GM18867 (cell line): ENCODE data around the gene CACNB2.

Experiments used
- ATAC-seq: cut with Tn5 transposase; IDR thresholded peaks from one replicate; pipeline ENCODE4 v1.9.1; 2021; ENCODE audit warnings: mild to moderate bottlenecking, moderate library complexity; ENCODE audit not compliant: unreplicated experiment

The CACNB2 gene

GRCh38 chr10:18278181-18278580, 138.0 kb downstream of the CACNB2 start:
- no peak for ATAC-seq

GRCh38 chr10:18279173-18279572, 138.9 kb downstream of the CACNB2 start:
- no peak for ATAC-seq

GRCh38 chr10:18282094-18282493, 141.9 kb downstream of the CACNB2 start:
- ATAC-seq = no peak

- no peak for ATAC-seq
Measured at GRCh38 chr10:18290651-18291313, 150.6 kb downstream of the CACNB2 start.

GRCh38 chr10:18293536-18294510, 153.6 kb downstream of the CACNB2 start:
- ATAC-seq = no peak

GRCh38 chr10:18294633-18295032, 154.4 kb downstream of the CACNB2 start:
- no peak for ATAC-seq

- ATAC-seq = no peak
Measured at GRCh38 chr10:18297659-18298058, 157.4 kb downstream of the CACNB2 start.

- no peak for ATAC-seq
Measured at GRCh38 chr10:18298256-18298655, 158.0 kb downstream of the CACNB2 start.

GRCh38 chr10:18303851-18304801, 163.9 kb downstream of the CACNB2 start:
- ATAC-seq = no peak

- ATAC-seq = no peak
Measured at GRCh38 chr10:18306031-18306430, 165.8 kb downstream of the CACNB2 start.

- ATAC-seq = no peak
Measured at GRCh38 chr10:18308600-18308999, 168.4 kb downstream of the CACNB2 start.

- ATAC-seq = no peak
Measured at GRCh38 chr10:18310761-18311160, 170.5 kb downstream of the CACNB2 start.

- ATAC-seq = peak; percentile 92
Measured at GRCh38 chr10:18312374-18313139, 172.3 kb downstream of the CACNB2 start.

- no peak for ATAC-seq
Measured at GRCh38 chr10:18313140-18313530, 172.9 kb downstream of the CACNB2 start.

GRCh38 chr10:18313626-18314025, 173.4 kb downstream of the CACNB2 start:
- no peak for ATAC-seq

- ATAC-seq = no peak
Measured at GRCh38 chr10:18319628-18320027, 179.4 kb downstream of the CACNB2 start.

GRCh38 chr10:18321371-18321770, 181.1 kb downstream of the CACNB2 start:
- no peak for ATAC-seq

- ATAC-seq = no peak
Measured at GRCh38 chr10:18323916-18324315, 183.7 kb downstream of the CACNB2 start.

GRCh38 chr10:18325410-18325809, 185.2 kb downstream of the CACNB2 start:
- ATAC-seq = no peak

- no peak for ATAC-seq
Measured at GRCh38 chr10:18325889-18326531, 185.8 kb downstream of the CACNB2 start.
